Neuronal stem cell (in vitro differentiated cells): ENCODE measurements around the gene WDR49.

Source experiments
- DNase-seq: peaks from one replicate; pipeline ENCODE4 v3.0.0-alpha.2; 2013; ENCODE audit warnings: low spot score
- H2AFZ ChIP-seq: one replicate; pipeline ENCODE4 v1.6.1; 2013; ENCODE audit warnings: mild to moderate bottlenecking, low read length, inconsistent platforms
- H2AK5ac ChIP-seq: 2 replicates; pipeline ENCODE4 v1.6.1; 2013; ENCODE audit warnings: low read depth, mild to moderate bottlenecking, inconsistent platforms, low read length, moderate library complexity, mixed read lengths
- H2BK120ac ChIP-seq: 2 replicates; pipeline ENCODE4 v1.6.1; 2013; ENCODE audit warnings: low read depth, mild to moderate bottlenecking, inconsistent platforms, low read length, moderate library complexity, mixed read lengths
- H2BK12ac ChIP-seq: one replicate; pipeline ENCODE4 v1.6.1; 2013; ENCODE audit warnings: low read length, inconsistent platforms
- H2BK15ac ChIP-seq: 2 replicates; pipeline ENCODE4 v1.6.1; 2013; ENCODE audit warnings: mild to moderate bottlenecking, low read length, inconsistent platforms, mixed read lengths
- H2BK5ac ChIP-seq: one replicate; pipeline ENCODE4 v1.6.1; 2013; ENCODE audit warnings: inconsistent platforms, mild to moderate bottlenecking, low read length, moderate library complexity
- H3K14ac ChIP-seq: one replicate; pipeline ENCODE4 v1.6.1; 2013; ENCODE audit warnings: low read length, inconsistent platforms
- H3K18ac ChIP-seq: 2 replicates; pipeline ENCODE4 v1.6.1; 2013; ENCODE audit warnings: low read length, inconsistent platforms
- H3K23ac ChIP-seq: 2 replicates; pipeline ENCODE4 v1.6.1; 2013; ENCODE audit warnings: low read depth, mild to moderate bottlenecking, mixed read lengths, low read length, inconsistent platforms; ENCODE audit not compliant: poor library complexity
- H3K27ac ChIP-seq: replicated peaks from 3 replicates; pipeline ENCODE4 v1.5.1; 2013; ENCODE audit warnings: low read length, inconsistent platforms
- H3K27me3 ChIP-seq, 3 experiments: 2 replicates each; pipeline ENCODE4 v1.6.1; 2013; ENCODE audit warnings: low read length in 3 of 3, mild to moderate bottlenecking in 2 of 3, inconsistent platforms in 1 of 3, low read depth in 1 of 3, mixed read lengths in 1 of 3, moderate library complexity in 1 of 3; ENCODE audit not compliant: control insufficient read depth in 3 of 3, insufficient read depth in 3 of 3
- H3K36me3 ChIP-seq, 2 donors: replicated peaks in 1 of 2; 2 replicates each; pipeline ENCODE4 v1.6.1; 2013; ENCODE audit warnings: low read length in 2 of 2; ENCODE audit not compliant: control insufficient read depth in 2 of 2, insufficient read depth in 2 of 2
- H3K4ac ChIP-seq: 2 replicates; pipeline ENCODE4 v1.6.1; 2013; ENCODE audit warnings: inconsistent platforms, mild to moderate bottlenecking, low read length, moderate library complexity
- H3K4me1 ChIP-seq, 2 donors: 1 replicate in 1 of 2; 2 replicates in 1 of 2; pipeline ENCODE4 v1.6.1; 2013; ENCODE audit warnings: low read length in 2 of 2, low read depth in 1 of 2; ENCODE audit not compliant: control insufficient read depth in 2 of 2, insufficient read depth in 1 of 2
- H3K4me2 ChIP-seq: one replicate; pipeline ENCODE4 v1.6.1; 2013; ENCODE audit warnings: mild to moderate bottlenecking, low read length, inconsistent platforms; ENCODE audit not compliant: insufficient read depth, poor library complexity, severe bottlenecking
- H3K4me3 ChIP-seq, 2 donors: 2 replicates each; pipeline ENCODE4 v1.5.1; 2013; ENCODE audit warnings: low read length in 2 of 2, mild to moderate bottlenecking in 2 of 2, inconsistent platforms in 1 of 2, moderate library complexity in 1 of 2
- H3K79me1 ChIP-seq: one replicate; pipeline ENCODE4 v1.6.1; 2013; ENCODE audit warnings: low read depth, mild to moderate bottlenecking, inconsistent platforms, low read length, moderate library complexity
- H3K9ac ChIP-seq: one replicate; pipeline ENCODE4 v1.6.1; 2013; ENCODE audit warnings: mild to moderate bottlenecking, low read depth, low read length, inconsistent platforms; ENCODE audit not compliant: poor library complexity
- H3K9me3 ChIP-seq, 2 donors: replicated peaks in 1 of 2; 2 replicates each; pipeline versions ENCODE3 to v1.6.1; 2013; ENCODE audit warnings: low read length in 2 of 2, mild to moderate bottlenecking in 2 of 2, inconsistent platforms in 1 of 2, low read depth in 1 of 2, mixed read lengths in 1 of 2, moderate library complexity in 1 of 2; ENCODE audit not compliant: control insufficient read depth in 2 of 2, insufficient read depth in 1 of 2
- H4K8ac ChIP-seq: one replicate; pipeline ENCODE4 v1.6.1; 2013; ENCODE audit warnings: low read depth, mild to moderate bottlenecking, inconsistent platforms, low read length, moderate library complexity
- H4K91ac ChIP-seq: one replicate; pipeline ENCODE4 v1.6.1; 2013; ENCODE audit warnings: low read length, low read depth, mild to moderate bottlenecking, inconsistent platforms; ENCODE audit not compliant: poor library complexity
- WGBS, 2 donors: extraction: QIAGEN DNeasy Blood & Tissue Kit; methylation state at CpG; one replicate each; pipeline ENCODE4 v1.1.7; 2013; ENCODE audit warnings: missing lambda C conversion rate in 2 of 2, mixed read lengths in 1 of 2; ENCODE audit not compliant: insufficient read length in 2 of 2, insufficient replicate concordance in 1 of 2; ENCODE audit errors: extremely low coverage in 2 of 2; 5-methylcytosine and 5-hydroxymethylcytosine counted together

Gene WDR49

GRCh38 chr3:167487556-167487955, 166.2 kb downstream of the WDR49 start:
- no peak overlapping the region for H3K9ac ChIP-seq
- no peak overlapping the region for H2BK12ac ChIP-seq
- H3K18ac ChIP-seq = no peak overlapping the region
- WGBS, 2 donors = no CpG with 5 or more reads among the region's 3 CpGs
- H3K4me2 ChIP-seq = no peak overlapping the region
- no peak overlapping the region for H3K27ac ChIP-seq
- H2BK120ac ChIP-seq = no peak overlapping the region
- H4K8ac ChIP-seq = no peak overlapping the region
- no peaks in the 10 kb centered on the region for H3K4me1 ChIP-seq
- H3K9me3 ChIP-seq = no peaks in the 10 kb centered on the region
- H3K14ac ChIP-seq = no peak overlapping the region
- no peaks in the 10 kb centered on the region for H3K79me1 ChIP-seq
- no peaks in the 10 kb centered on the region for H3K36me3 ChIP-seq
- no peak overlapping the region for H3K4me3 ChIP-seq
- no peak overlapping the region for H2AK5ac ChIP-seq
- no peak overlapping the region for H3K23ac ChIP-seq
- no peak for DNase-seq
- H3K4ac ChIP-seq = no peak overlapping the region
- H3K27me3 ChIP-seq = no peaks in the 10 kb centered on the region
- no peak overlapping the region for H2BK5ac ChIP-seq
- no peak overlapping the region for H4K91ac ChIP-seq
- no peak overlapping the region for H2BK15ac ChIP-seq
- no peak overlapping the region for H2AFZ ChIP-seq

- Histone ChIP-seq H2BK120ac (no peak overlapping the region), H3K4ac (no peak overlapping the region), H3K4me3 (no peak overlapping the region), H2BK12ac (no peak overlapping the region), H2AFZ (no peak overlapping the region), H3K27me3 (no peaks in the 10 kb centered on the region), H2AK5ac (no peak overlapping the region), H3K9ac (no peak overlapping the region), H3K27ac (no peak overlapping the region), H3K9me3 (no peaks in the 10 kb centered on the region), H3K23ac (no peak overlapping the region), H3K4me2 (no peak overlapping the region), H3K79me1 (no peaks in the 10 kb centered on the region), H3K4me1 (no peaks in the 10 kb centered on the region), H4K91ac (no peak overlapping the region), H2BK5ac (no peak overlapping the region), H2BK15ac (no peak overlapping the region), H3K36me3 (no peaks in the 10 kb centered on the region), H3K18ac (no peak overlapping the region), H3K14ac (no peak overlapping the region), H4K8ac (no peak overlapping the region)
- DNase-seq = no peak
- WGBS, 2 donors = no CpG with 5 or more reads among the region's 2 CpGs
Measured at GRCh38 chr3:167484551-167484950, 169.2 kb downstream of the WDR49 start.

GRCh38 chr3:167483708-167484475, 169.8 kb downstream of the WDR49 start:
- Histone ChIP-seq H2AK5ac (no peak overlapping the region), H2BK12ac (no peak overlapping the region), H2BK120ac (no peak overlapping the region), H3K9me3 (no peaks in the 10 kb centered on the region), H2BK15ac (no peak overlapping the region), H4K8ac (no peak overlapping the region), H3K4me2 (no peak overlapping the region), H3K36me3 (no peaks in the 10 kb centered on the region), H3K18ac (no peak overlapping the region), H4K91ac (no peak overlapping the region), H3K4me1 (no peaks in the 10 kb centered on the region), H3K14ac (no peak overlapping the region), H3K27me3 (no peaks in the 10 kb centered on the region), H3K4ac (no peak overlapping the region), H3K9ac (no peak overlapping the region), H3K23ac (no peak overlapping the region), H3K4me3 (no peak overlapping the region), H3K79me1 (no peaks in the 10 kb centered on the region), H2AFZ (no peak overlapping the region), H3K27ac (no peak overlapping the region), H2BK5ac (no peak overlapping the region)
- no CpG with 5 or more reads among the region's 2 CpGs for WGBS, 2 donors
- no peak for DNase-seq

- no peak overlapping the region for H2AFZ ChIP-seq
- no peak overlapping the region for H3K4me3 ChIP-seq
- H3K18ac ChIP-seq = no peak overlapping the region
- no peak overlapping the region for H3K27ac ChIP-seq
- H3K4me1 ChIP-seq = no peaks in the 10 kb centered on the region
- no peak overlapping the region for H4K91ac ChIP-seq
- H3K36me3 ChIP-seq = no peaks in the 10 kb centered on the region
- no peaks in the 10 kb centered on the region for H3K9me3 ChIP-seq
- no peak overlapping the region for H4K8ac ChIP-seq
- H3K4ac ChIP-seq = no peak overlapping the region
- H3K23ac ChIP-seq = no peak overlapping the region
- no peak overlapping the region for H2BK12ac ChIP-seq
- no peak overlapping the region for H2AK5ac ChIP-seq
- H2BK15ac ChIP-seq = no peak overlapping the region
- H3K9ac ChIP-seq = no peak overlapping the region
- no peaks in the 10 kb centered on the region for H3K27me3 ChIP-seq
- no peak overlapping the region for H3K4me2 ChIP-seq
- H3K79me1 ChIP-seq = no peaks in the 10 kb centered on the region
- H3K14ac ChIP-seq = no peak overlapping the region
- DNase-seq = no peak
- H2BK120ac ChIP-seq = no peak overlapping the region
- H2BK5ac ChIP-seq = no peak overlapping the region
Measured at GRCh38 chr3:167481164-167481563, 172.6 kb downstream of the WDR49 start.
